Measurements from ENCODE around the gene SERPINA1.

DNA sequence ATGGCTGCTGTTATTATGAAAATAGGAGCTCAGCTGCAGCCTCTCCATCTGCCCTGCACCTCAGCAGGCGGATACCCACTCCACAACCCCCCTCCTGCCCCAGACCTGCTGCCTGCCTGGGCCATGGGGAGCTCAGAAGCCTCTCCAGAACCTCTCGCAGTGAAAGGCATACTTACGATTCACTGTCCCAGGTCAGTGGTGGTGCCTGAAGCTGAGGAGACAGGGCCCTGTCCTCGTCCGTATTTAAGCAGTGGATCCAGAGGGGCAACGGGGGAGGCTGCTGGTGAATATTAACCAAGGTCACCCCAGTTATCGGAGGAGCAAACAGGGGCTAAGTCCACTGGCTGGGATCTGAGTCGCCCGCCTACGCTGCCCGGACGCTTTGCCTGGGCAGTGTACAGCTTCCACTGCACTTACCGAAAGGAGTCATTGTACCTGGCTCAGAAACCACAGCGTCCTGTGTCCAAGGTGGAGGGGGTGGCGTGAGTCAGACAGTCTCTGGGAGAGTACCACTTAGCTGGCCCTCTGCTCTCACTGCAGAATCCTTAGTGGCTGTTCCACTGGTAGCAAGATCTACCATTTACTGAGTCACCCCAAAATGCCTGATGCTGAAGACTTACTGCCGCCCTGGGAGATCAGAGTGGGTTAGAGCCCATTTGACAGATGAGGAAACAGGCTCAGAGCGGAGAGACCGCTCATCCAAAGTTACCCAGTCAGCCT lies at the start of gene SERPINA1:
- TF ChIP-seq POLR2A (IDR thresholded peaks at IDR 0.05; ENCODE audit: low read depth, low read length): no peak
- TF ChIP-seq POLR2AphosphoS5 (IDR thresholded peaks at IDR 0.05; ENCODE audit: low read depth, low read length): no peak
